Measurements from ENCODE around the gene SDK2. TPM values are rescaled to one million over a fixed set of nuclear protein-coding genes. Genes with fewer than 3 reads are reported as not detected.

SDK2 gene
- total and polyA plus RNA-seq, 9 of the 15 experiments (the other 6 are each of a cell fraction or from before 2014, with no cell fraction given): 0.04 TPM; not detected in 8

DNA sequence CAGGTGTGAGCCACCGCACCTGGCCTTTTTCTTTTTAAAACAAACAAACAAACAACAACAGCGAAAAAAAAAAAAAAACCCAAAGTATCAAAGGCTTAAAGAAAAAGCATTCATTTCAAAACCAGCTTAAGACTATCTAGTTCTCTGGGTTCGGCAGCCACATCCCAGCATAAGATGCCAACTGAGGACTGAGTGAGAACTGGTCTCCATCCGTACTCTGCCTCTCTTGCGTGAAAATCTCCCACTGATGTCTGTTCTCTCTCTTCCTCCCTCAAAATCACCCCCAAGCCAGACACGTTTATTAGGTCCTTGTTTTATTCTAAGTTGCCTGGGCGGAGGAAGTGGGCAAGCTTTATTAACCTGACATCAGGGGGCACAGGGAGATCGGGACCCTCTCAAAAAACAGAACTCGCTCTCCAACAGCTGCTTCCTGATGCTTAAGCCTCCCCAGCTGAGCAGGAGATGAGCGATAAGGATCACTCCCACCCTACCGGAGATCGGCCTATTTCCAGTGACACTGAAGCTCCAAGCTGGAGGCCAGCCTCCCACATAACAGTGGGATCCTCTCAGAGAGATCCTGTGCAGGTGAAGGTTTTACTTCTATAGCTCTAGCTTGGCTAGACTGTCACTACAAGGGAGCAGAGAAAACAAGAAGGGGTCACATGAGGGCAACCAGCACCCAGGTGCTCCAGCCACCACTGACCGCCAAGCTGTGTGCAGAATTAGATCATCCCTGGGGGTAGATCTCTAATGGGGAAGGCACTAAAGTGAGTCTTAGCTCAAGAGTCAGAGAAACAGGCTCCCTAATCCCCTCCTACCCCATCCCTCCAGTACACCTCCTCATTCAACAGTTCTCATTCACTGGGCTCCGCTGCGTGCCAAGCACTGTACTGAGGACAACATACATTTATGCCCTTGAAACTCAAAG lies 346.0 kb downstream of the SDK2 start:
- ATAC-seq (peak; percentile 78), DNase-seq (ENCODE audit: extremely low read depth in 1 of 4, low spot score in 3 of 4) (peak in 1 of 4 experiments; percentile 43), FAIRE-seq (peak; percentile 37)
- H3K4me2 ChIP-seq (ENCODE audit: insufficient read depth, low read length): 0 out of 2 replicates have a peak overlapping the region, but pooled peaks have one; percentile 0
- CTCF ChIA-PET (ENCODE audit: low intra/inter-chr PET ratio): no interaction called here
- intact Hi-C loops (cut with micrococcal nuclease): no loop called here
- no peak overlapping the region for H2AFZ ChIP-seq (ENCODE audit: low read depth, low read length)
- H3K79me2 ChIP-seq (ENCODE audit: control insufficient read depth, insufficient read depth, low read length): peaks cover 56% of the 10 kb centered on the region; the same call in 2 of the 3 replicates
- H3K4me1 ChIP-seq (replicated peaks in 1 of 2; ENCODE audit: control insufficient read depth in 2 of 2, insufficient read depth in 2 of 2, low read length in 2 of 2): peaks cover 0 to 10% of the 10 kb centered on the region in 2 experiments; a peak in 4 of 5 replicates
- no peak overlapping the region for H3K9ac ChIP-seq (ENCODE audit: insufficient read depth in 1 of 2, low read depth in 2 of 2, low read length in 2 of 2)
- no peaks in the 10 kb centered on the region for H3K9me3 ChIP-seq (replicated peaks; ENCODE audit: control insufficient read depth, insufficient read depth, low read depth, low read length)
- H3K9me1 ChIP-seq (ENCODE audit: control insufficient read depth, insufficient read depth, low read length): no peaks in the 10 kb centered on the region
- POLR2A ChIA-PET: interaction anchor here (0.7 to 1.5 kb wide), 6 partner anchors 8 to 95 kb away, joined by 3 to 5 read pairs (median 4); no protein-coding TSS in a partner anchor
- WGBS (ENCODE audit: insufficient coverage, low coverage, missing lambda C conversion rate): 43% methylated on average over 11 of the region's 15 CpGs
- no TSS peak for BruUV-seq (replicated peaks)
- H4K20me1 ChIP-seq (replicated peaks; ENCODE audit: control insufficient read depth, insufficient read depth, low read length): peaks cover 3% of the 10 kb centered on the region; the same call in 1 of the 2 replicates
- peaks cover 8% of the 10 kb centered on the region; the same call in 2 of the 3 replicates for H3K36me3 ChIP-seq (ENCODE audit: control insufficient read depth, insufficient read depth, low read length)
- H3K4me3 ChIP-seq: no peak overlapping the region
- no peaks in the 10 kb centered on the region for H3K27me3 ChIP-seq (ENCODE audit: control insufficient read depth in 2 of 2, insufficient read depth in 2 of 2, low read length in 2 of 2)
- in situ Hi-C loops (cut with MboI): no loop called here
- no peak overlapping the region for H3K27ac ChIP-seq (ENCODE audit: extremely low read depth, low read depth, low read length)
- TF ChIP-seq DACH1 (IDR thresholded peaks at IDR 0.05; ENCODE audit: partially characterized antibody) (peak; percentile 38), KLF6 (CRISPR knock-in tag; IDR thresholded peaks at IDR 0.05; ENCODE audit: borderline replicate concordance) (no peak), KLF1 (tag; IDR thresholded peaks at IDR 0.05) (0 out of 2 replicates have a peak, but pooled peaks have one; percentile 25), CXXC5 (CRISPR knock-in tag; IDR thresholded peaks at IDR 0.05) (0 out of 2 replicates have a peak, but pooled peaks have one; percentile 10), TFAP4 (CRISPR knock-in tag; IDR thresholded peaks at IDR 0.05; ENCODE audit: borderline replicate concordance) (peak; percentile 92), CTBP1 (IDR thresholded peaks at IDR 0.05; ENCODE audit: borderline replicate concordance) (peak; percentile 32; the same call in 1 of the 2 replicates), E2F4 (CRISPR knock-in tag; IDR thresholded peaks at IDR 0.05; ENCODE audit: low read depth) (no peak), EGR1 (conservative IDR thresholded peaks at IDR 0.05) (peak; percentile 27; the same call in 1 of the 2 replicates), CHAMP1 (IDR thresholded peaks at IDR 0.05) (no peak), ZNF830 (CRISPR knock-in tag; IDR thresholded peaks at IDR 0.05) (no peak), SMARCA4 (IDR thresholded peaks at IDR 0.05) (peak; percentile 34; the same call in 1 of the 2 replicates), ARID1B (IDR thresholded peaks at IDR 0.05) (peak; percentile 52), KDM1A (IDR thresholded peaks at IDR 0.05) (0 out of 4 replicates have a peak, but pooled peaks of 1 of the 2 experiments have one; percentile 10), CBFA2T3 (IDR thresholded peaks at IDR 0.05) (peak; percentile 45; the same call in 1 of the 2 replicates), ETV1 (tag; conservative IDR thresholded peaks at IDR 0.05; ENCODE audit: low read depth) (peak; percentile 48), RBBP5 (IDR thresholded peaks at IDR 0.05; ENCODE audit: borderline replicate concordance, insufficient read depth, low read length, poor library complexity, severe bottlenecking) (peak; percentile 40), CBX2 (IDR thresholded peaks at IDR 0.05; ENCODE audit: insufficient read depth, low read length, poor library complexity, severe bottlenecking) (no peak)

Data from K562 (cell line).